ENCODE results near the gene SH2D7. TPM values are rescaled to one million over a fixed set of nuclear protein-coding genes. Genes with fewer than 3 reads are reported as not detected.
A peak's percentile ranks its signal among the peaks of the same experiment; 100 is the strongest.

SH2D7 gene
- total RNA-seq, 1 experiment from 2014 or later = not detected

GRCh38 chr15:78077053-78077870, 15.1 kb upstream of the SH2D7 start, which contains the start of gene TBC1D2B:
TBC1D2B (minus strand) TSS chr15:78077711; CDS start chr15:78077652, 59 bp downstream.
- intact Hi-C loops (cut with micrococcal nuclease; ENCODE audit: unreplicated experiment) = loop anchor here (1.0 kb wide), 2 partner anchors 11 to 31 kb away; no protein-coding TSS in a partner anchor
- Histone ChIP-seq H3K9me3 (no peaks in the 10 kb centered on the region), H3K4me1 (peaks cover 9% of the 10 kb centered on the region; the same call in 1 of the 2 replicates), H3K4me3 (ENCODE audit: low read depth, low read length) (peak within 1 kb of the TSS; percentile 82), H3K36me3 (ENCODE audit: control insufficient read depth, insufficient read depth, low read length) (no peaks in the 10 kb centered on the region), H3K27me3 (replicated peaks; ENCODE audit: control insufficient read depth, insufficient read depth, low read length) (no peaks in the 10 kb centered on the region)
- H3K27me3 Mint-ChIP-seq (ENCODE audit: insufficient read depth, unreplicated experiment) = no peaks in the 10 kb centered on the region
- DNase-seq = peak; percentile 57 to 72
- no TSS peak for BruUV-seq (replicated peaks)
- POLR2A ChIA-PET = no interaction called here
- peak within 1 kb of the TSS; percentile 89 for H3K4me3 Mint-ChIP-seq (ENCODE audit: unreplicated experiment)
- peaks cover 8% of the 10 kb centered on the region for H3K4me1 Mint-ChIP-seq (ENCODE audit: low read depth, unreplicated experiment)
- H3K36me3 Mint-ChIP-seq (ENCODE audit: insufficient read depth, unreplicated experiment) = peaks cover 5% of the 10 kb centered on the region
- H3K27ac Mint-ChIP-seq (ENCODE audit: unreplicated experiment) = peak within 1 kb of the TSS; percentile 85
- TF ChIP-seq CTCF (IDR thresholded peaks at IDR 0.05; ENCODE audit: insufficient read depth in 1 of 2, low read depth in 1 of 2, low read length in 1 of 2, severe bottlenecking in 1 of 2, unreplicated experiment in 1 of 2) = no peak
- CTCF ChIA-PET = interaction anchor here (1.3 kb wide), 1 partner anchor 31 kb away, joined by 3 read pairs; no protein-coding TSS in a partner anchor
- no peaks in the 10 kb centered on the region for H3K9me3 Mint-ChIP-seq (ENCODE audit: unreplicated experiment)

- H3K27me3 Mint-ChIP-seq (ENCODE audit: insufficient read depth, unreplicated experiment) = no peaks in the 10 kb centered on the region
- no peaks in the 10 kb centered on the region for H3K9me3 Mint-ChIP-seq (ENCODE audit: unreplicated experiment)
- H3K27me3 ChIP-seq (replicated peaks; ENCODE audit: control insufficient read depth, insufficient read depth, low read length) = no peaks in the 10 kb centered on the region
- peaks cover 9% of the 10 kb centered on the region; the same call in 1 of the 2 replicates for H3K4me1 ChIP-seq
- no TSS peak for BruUV-seq (replicated peaks)
- H3K4me3 ChIP-seq (ENCODE audit: low read depth, low read length) = peak overlapping the region; percentile 47
- no peaks in the 10 kb centered on the region for H3K9me3 ChIP-seq
- no peak for TF ChIP-seq CTCF (IDR thresholded peaks at IDR 0.05; ENCODE audit: insufficient read depth in 1 of 2, low read depth in 1 of 2, low read length in 1 of 2, severe bottlenecking in 1 of 2, unreplicated experiment in 1 of 2)
- H3K27ac Mint-ChIP-seq (ENCODE audit: unreplicated experiment) = no peak overlapping the region
- H3K36me3 ChIP-seq (ENCODE audit: control insufficient read depth, insufficient read depth, low read length) = no peaks in the 10 kb centered on the region
- H3K4me3 Mint-ChIP-seq (ENCODE audit: unreplicated experiment) = peak overlapping the region; percentile 89
- POLR2A ChIA-PET = no interaction called here
- peaks cover 4% of the 10 kb centered on the region for H3K4me1 Mint-ChIP-seq (ENCODE audit: low read depth, unreplicated experiment)
- H3K36me3 Mint-ChIP-seq (ENCODE audit: insufficient read depth, unreplicated experiment) = peaks cover 5% of the 10 kb centered on the region
- DNase-seq = no peak
- intact Hi-C loops (cut with micrococcal nuclease; ENCODE audit: unreplicated experiment) = loop anchor here (1.0 kb wide), 2 partner anchors 10 to 30 kb away; no protein-coding TSS in a partner anchor
- CTCF ChIA-PET = interaction anchor here (1.3 kb wide), 1 partner anchor 31 kb away, joined by 3 read pairs; no protein-coding TSS in a partner anchor
Observed at GRCh38 chr15:78077871-78078210, 14.5 kb upstream of the SH2D7 start.

GRCh38 chr15:78079298-78080087, 12.9 kb upstream of the SH2D7 start:
- ChIA-PET CTCF (no interaction called here), POLR2A (no interaction called here)
- no peak for DNase-seq
- Mint-ChIP-seq H3K27ac (ENCODE audit: unreplicated experiment) (no peak overlapping the region), H3K36me3 (ENCODE audit: insufficient read depth, unreplicated experiment) (peaks cover 5% of the 10 kb centered on the region), H3K4me1 (ENCODE audit: low read depth, unreplicated experiment) (no peaks in the 10 kb centered on the region), H3K4me3 (ENCODE audit: unreplicated experiment) (no peak overlapping the region), H3K9me3 (ENCODE audit: unreplicated experiment) (no peaks in the 10 kb centered on the region), H3K27me3 (ENCODE audit: insufficient read depth, unreplicated experiment) (no peaks in the 10 kb centered on the region)
- TF ChIP-seq CTCF (IDR thresholded peaks at IDR 0.05; ENCODE audit: insufficient read depth in 1 of 2, low read depth in 1 of 2, low read length in 1 of 2, severe bottlenecking in 1 of 2, unreplicated experiment in 1 of 2) = no peak
- no peak overlapping the region for H3K4me3 ChIP-seq (ENCODE audit: low read depth, low read length)
- H3K9me3 ChIP-seq = no peaks in the 10 kb centered on the region
- no TSS peak for BruUV-seq (replicated peaks)
- H3K4me1 ChIP-seq = peaks cover 18% of the 10 kb centered on the region; the same call in 1 of the 2 replicates
- no peaks in the 10 kb centered on the region for H3K36me3 ChIP-seq (ENCODE audit: control insufficient read depth, insufficient read depth, low read length)
- H3K27me3 ChIP-seq (replicated peaks; ENCODE audit: control insufficient read depth, insufficient read depth, low read length) = no peaks in the 10 kb centered on the region
- intact Hi-C loops (cut with micrococcal nuclease; ENCODE audit: unreplicated experiment) = no loop called here

Measured in Caco-2 (cell line).